ENCODE measurements around the gene UGT1A1.

GRCh38 chr2:233764761-233765160 is 4.7 kb downstream of the UGT1A1 start:
- TF ChIP-seq EZH2 (IDR thresholded peaks at IDR 0.05) (no peak), POLR2AphosphoS5 (IDR thresholded peaks at IDR 0.05; ENCODE audit: borderline replicate concordance, low read depth, low read length) (no peak)

All from SK-N-MC (cell line).